Effector memory CD4-positive, alpha-beta T cell (primary cell): ENCODE results near the gene FNIP1.
A peak's percentile ranks its signal among the peaks of the same experiment; 100 is the strongest.

Experiments
- DNase-seq, 3 donors: peaks; one replicate each; pipeline ENCODE4 v3.0.0-alpha.2; 2020
- H3K27ac ChIP-seq: 2 replicates; pipeline ENCODE4 v1.7.0; 2013; ENCODE audit warnings: mild to moderate bottlenecking, low read length, moderate library complexity; ENCODE audit not compliant: insufficient read depth, poor library complexity, severe bottlenecking
- H3K27me3 ChIP-seq: replicated peaks from 2 replicates; pipeline ENCODE4 v1.7.0; 2013; ENCODE audit warnings: mild to moderate bottlenecking, low read length; ENCODE audit not compliant: insufficient read depth, control insufficient read depth, poor library complexity, severe bottlenecking
- H3K36me3 ChIP-seq: 2 replicates; pipeline ENCODE4 v1.7.0; 2013; ENCODE audit warnings: mild to moderate bottlenecking, low read length, moderate library complexity; ENCODE audit not compliant: control insufficient read depth, insufficient read depth
- H3K4me1 ChIP-seq: 2 replicates; pipeline ENCODE4 v1.7.0; 2013; ENCODE audit warnings: low read length, mild to moderate bottlenecking; ENCODE audit not compliant: control insufficient read depth, insufficient read depth, poor library complexity, severe bottlenecking
- H3K4me3 ChIP-seq: 2 replicates; pipeline ENCODE4 v1.7.0; 2013; ENCODE audit warnings: low read length, low read depth, mild to moderate bottlenecking; ENCODE audit not compliant: insufficient read depth, poor library complexity, severe bottlenecking
- H3K9me3 ChIP-seq: 2 replicates; pipeline ENCODE4 v1.7.0; 2013; ENCODE audit warnings: mild to moderate bottlenecking, low read length, moderate library complexity; ENCODE audit not compliant: control insufficient read depth

The FNIP1 gene

GRCh38 chr5:131812371-131813160 is 15.7 kb upstream of the FNIP1 start:
- no peaks in the 10 kb centered on the region for H3K27me3 ChIP-seq
- H3K27ac ChIP-seq, result no peak overlapping the region
- H3K4me3 ChIP-seq, result no peak overlapping the region
- no peaks in the 10 kb centered on the region for H3K36me3 ChIP-seq
- H3K4me1 ChIP-seq, result no peaks in the 10 kb centered on the region
- no peak for DNase-seq
- H3K9me3 ChIP-seq, result no peaks in the 10 kb centered on the region

GRCh38 chr5:131810510-131811249 is 13.9 kb upstream of the FNIP1 start:
- H3K27me3 ChIP-seq, result no peaks in the 10 kb centered on the region
- DNase-seq, result no peak

GRCh38 chr5:131795879-131796792 is 681 bp downstream of the FNIP1 start:
- no peaks in the 10 kb centered on the region for H3K27me3 ChIP-seq
- no peaks in the 10 kb centered on the region for H3K36me3 ChIP-seq
- H3K27ac ChIP-seq, result peak overlapping the region; percentile 91
- DNase-seq, result peak in 2 of 3 donors; percentile 11 to 26
- peaks cover 10% of the 10 kb centered on the region for H3K4me1 ChIP-seq
- no peaks in the 10 kb centered on the region for H3K9me3 ChIP-seq
- H3K4me3 ChIP-seq, result peak overlapping the region; percentile 94

More at GRCh38 chr5:131810510-131811249, 13.9 kb upstream of the FNIP1 start:
- Histone ChIP-seq H3K4me3 (no peak overlapping the region), H3K36me3 (no peaks in the 10 kb centered on the region), H3K27ac (no peak overlapping the region), H3K9me3 (no peaks in the 10 kb centered on the region), H3K4me1 (no peaks in the 10 kb centered on the region)

GRCh38 chr5:131795228-131795627 is 1.6 kb downstream of the FNIP1 start:
- peaks cover 10% of the 10 kb centered on the region for H3K4me1 ChIP-seq

GRCh38 chr5:131794586-131794985 is 2.2 kb downstream of the FNIP1 start:
- Histone ChIP-seq H3K4me3 (no peak overlapping the region), H3K27ac (no peak overlapping the region), H3K36me3 (no peaks in the 10 kb centered on the region), H3K27me3 (no peaks in the 10 kb centered on the region), H3K4me1 (peaks cover 10% of the 10 kb centered on the region), H3K9me3 (no peaks in the 10 kb centered on the region)
- DNase-seq, result no peak

More at GRCh38 chr5:131795228-131795627, 1.6 kb downstream of the FNIP1 start:
- Histone ChIP-seq H3K9me3 (no peaks in the 10 kb centered on the region), H3K27me3 (no peaks in the 10 kb centered on the region), H3K4me3 (no peak overlapping the region), H3K36me3 (no peaks in the 10 kb centered on the region), H3K27ac (no peak overlapping the region)
- no peak for DNase-seq

GRCh38 chr5:131792896-131793295 is 3.9 kb downstream of the FNIP1 start:
- DNase-seq, result no peak
- H3K9me3 ChIP-seq, result no peaks in the 10 kb centered on the region
- no peaks in the 10 kb centered on the region for H3K36me3 ChIP-seq
- no peak overlapping the region for H3K27ac ChIP-seq
- H3K4me1 ChIP-seq, result peaks cover 12% of the 10 kb centered on the region
- no peak overlapping the region for H3K4me3 ChIP-seq
- no peaks in the 10 kb centered on the region for H3K27me3 ChIP-seq

- H3K9me3 ChIP-seq, result no peaks in the 10 kb centered on the region
- peaks cover 8% of the 10 kb centered on the region for H3K4me1 ChIP-seq
- H3K27me3 ChIP-seq, result no peaks in the 10 kb centered on the region
These were observed 5.0 kb downstream of the FNIP1 start for GRCh38 chr5:131791866-131792265.

GRCh38 chr5:131790550-131790949 is 6.3 kb downstream of the FNIP1 start:
- H3K27ac ChIP-seq, result no peak overlapping the region
- DNase-seq, result no peak

More at GRCh38 chr5:131791866-131792265, 5.0 kb downstream of the FNIP1 start:
- Histone ChIP-seq H3K27ac (no peak overlapping the region), H3K4me3 (no peak overlapping the region), H3K36me3 (no peaks in the 10 kb centered on the region)
- DNase-seq, result no peak

GRCh38 chr5:131789765-131790164 is 7.1 kb downstream of the FNIP1 start:
- Histone ChIP-seq H3K27ac (no peak overlapping the region), H3K36me3 (no peaks in the 10 kb centered on the region), H3K27me3 (no peaks in the 10 kb centered on the region), H3K9me3 (no peaks in the 10 kb centered on the region), H3K4me1 (peaks cover 3% of the 10 kb centered on the region), H3K4me3 (no peak overlapping the region)
- no peak for DNase-seq

More at GRCh38 chr5:131790550-131790949, 6.3 kb downstream of the FNIP1 start:
- Histone ChIP-seq H3K27me3 (no peaks in the 10 kb centered on the region), H3K9me3 (no peaks in the 10 kb centered on the region), H3K4me3 (no peak overlapping the region), H3K4me1 (peaks cover 4% of the 10 kb centered on the region), H3K36me3 (no peaks in the 10 kb centered on the region)
